ENCODE results near the gene TNRC6A.

GRCh38 chr16:24829153-24829552 lies 99.7 kb downstream of the TNRC6A start:
- TF ChIP-seq POLR2AphosphoS5 (IDR thresholded peaks at IDR 0.05): no peak
- TF ChIP-seq, protein P1, sequence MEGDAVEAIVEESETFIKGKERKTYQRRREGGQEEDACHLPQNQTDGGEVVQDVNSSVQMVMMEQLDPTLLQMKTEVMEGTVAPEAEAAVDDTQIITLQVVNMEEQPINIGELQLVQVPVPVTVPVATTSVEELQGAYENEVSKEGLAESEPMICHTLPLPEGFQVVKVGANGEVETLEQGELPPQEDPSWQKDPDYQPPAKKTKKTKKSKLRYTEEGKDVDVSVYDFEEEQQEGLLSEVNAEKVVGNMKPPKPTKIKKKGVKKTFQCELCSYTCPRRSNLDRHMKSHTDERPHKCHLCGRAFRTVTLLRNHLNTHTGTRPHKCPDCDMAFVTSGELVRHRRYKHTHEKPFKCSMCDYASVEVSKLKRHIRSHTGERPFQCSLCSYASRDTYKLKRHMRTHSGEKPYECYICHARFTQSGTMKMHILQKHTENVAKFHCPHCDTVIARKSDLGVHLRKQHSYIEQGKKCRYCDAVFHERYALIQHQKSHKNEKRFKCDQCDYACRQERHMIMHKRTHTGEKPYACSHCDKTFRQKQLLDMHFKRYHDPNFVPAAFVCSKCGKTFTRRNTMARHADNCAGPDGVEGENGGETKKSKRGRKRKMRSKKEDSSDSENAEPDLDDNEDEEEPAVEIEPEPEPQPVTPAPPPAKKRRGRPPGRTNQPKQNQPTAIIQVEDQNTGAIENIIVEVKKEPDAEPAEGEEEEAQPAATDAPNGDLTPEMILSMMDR (IDR thresholded peaks at IDR 0.05): no peak
- TF ChIP-seq POLR2A (IDR thresholded peaks at IDR 0.05): no peak
- TF ChIP-seq EP300 (IDR thresholded peaks at IDR 0.05): no peak
